ENCODE measurements around the gene AP3D1. TPM values are rescaled to one million over a fixed set of nuclear protein-coding genes. Genes with fewer than 3 reads are reported as not detected.
A peak's percentile ranks its signal among the peaks of the same experiment; 100 is the strongest.

The AP3D1 gene
- total and polyA plus RNA-seq, 4 donors, result 21.7 to 79.8 (median 59.6) TPM

DNA sequence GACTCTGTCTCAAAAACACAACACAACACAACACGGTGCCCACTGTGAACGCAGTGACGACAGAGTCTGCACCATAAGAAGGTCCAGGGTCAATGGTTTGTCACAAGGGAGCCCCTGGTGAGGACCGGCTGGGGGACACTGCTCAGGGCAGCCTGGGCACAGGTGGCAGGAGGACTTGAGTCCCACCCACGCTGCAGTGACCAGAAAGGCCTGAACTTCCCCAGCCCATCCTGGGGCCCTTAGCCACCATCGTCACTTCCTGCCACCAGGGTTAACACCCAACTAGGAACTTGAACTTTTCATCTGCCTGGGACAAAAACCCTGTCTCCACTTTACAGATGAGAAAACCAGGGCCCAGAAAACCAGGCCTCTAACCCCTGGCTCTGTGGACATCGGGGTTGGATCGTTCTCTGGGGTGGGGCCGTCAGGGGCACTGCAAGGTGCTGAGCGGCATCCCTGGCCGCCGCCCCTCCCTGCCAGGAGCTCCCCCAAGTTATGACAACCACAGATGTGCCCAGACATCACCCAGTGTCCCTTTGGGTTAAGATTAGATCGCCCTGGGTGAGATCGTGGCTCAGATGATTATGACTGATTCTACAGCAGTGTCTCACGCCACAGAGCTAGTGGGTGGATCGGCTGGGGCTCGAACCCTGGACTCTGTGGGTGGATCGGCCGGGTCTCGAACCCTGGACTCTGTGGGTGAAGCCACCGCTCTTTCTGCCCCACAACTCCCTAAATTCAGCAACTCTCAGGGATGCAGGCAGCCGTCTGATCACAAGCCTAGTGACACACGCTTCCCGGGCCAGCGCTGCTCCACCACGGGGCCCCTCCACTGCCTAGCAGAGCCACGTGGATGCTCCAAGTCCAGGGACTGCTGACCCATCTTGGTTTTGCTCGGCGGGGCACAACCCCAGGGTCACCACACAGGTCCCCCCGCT is 69.2 kb downstream of the AP3D1 start:
- no peak for TF ChIP-seq FOXA2 (IDR thresholded peaks at IDR 0.05)
- TF ChIP-seq TAF1 (conservative IDR thresholded peaks at IDR 0.05), result no peak
- no peak for TF ChIP-seq NR2F2 (IDR thresholded peaks at IDR 0.05)
- no peak for TF ChIP-seq SP1 (IDR thresholded peaks at IDR 0.05)
- TF ChIP-seq EGR1 (IDR thresholded peaks at IDR 0.05; ENCODE audit: low read depth in 2 of 2), result no peak
- TF ChIP-seq, protein P1, sequence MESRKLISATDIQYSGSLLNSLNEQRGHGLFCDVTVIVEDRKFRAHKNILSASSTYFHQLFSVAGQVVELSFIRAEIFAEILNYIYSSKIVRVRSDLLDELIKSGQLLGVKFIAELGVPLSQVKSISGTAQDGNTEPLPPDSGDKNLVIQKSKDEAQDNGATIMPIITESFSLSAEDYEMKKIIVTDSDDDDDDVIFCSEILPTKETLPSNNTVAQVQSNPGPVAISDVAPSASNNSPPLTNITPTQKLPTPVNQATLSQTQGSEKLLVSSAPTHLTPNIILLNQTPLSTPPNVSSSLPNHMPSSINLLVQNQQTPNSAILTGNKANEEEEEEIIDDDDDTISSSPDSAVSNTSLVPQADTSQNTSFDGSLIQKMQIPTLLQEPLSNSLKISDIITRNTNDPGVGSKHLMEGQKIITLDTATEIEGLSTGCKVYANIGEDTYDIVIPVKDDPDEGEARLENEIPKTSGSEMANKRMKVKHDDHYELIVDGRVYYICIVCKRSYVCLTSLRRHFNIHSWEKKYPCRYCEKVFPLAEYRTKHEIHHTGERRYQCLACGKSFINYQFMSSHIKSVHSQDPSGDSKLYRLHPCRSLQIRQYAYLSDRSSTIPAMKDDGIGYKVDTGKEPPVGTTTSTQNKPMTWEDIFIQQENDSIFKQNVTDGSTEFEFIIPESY (IDR thresholded peaks at IDR 0.05), result no peak
- no peak for TF ChIP-seq YY1 (IDR thresholded peaks at IDR 0.05)
- TF ChIP-seq, protein P2, sequence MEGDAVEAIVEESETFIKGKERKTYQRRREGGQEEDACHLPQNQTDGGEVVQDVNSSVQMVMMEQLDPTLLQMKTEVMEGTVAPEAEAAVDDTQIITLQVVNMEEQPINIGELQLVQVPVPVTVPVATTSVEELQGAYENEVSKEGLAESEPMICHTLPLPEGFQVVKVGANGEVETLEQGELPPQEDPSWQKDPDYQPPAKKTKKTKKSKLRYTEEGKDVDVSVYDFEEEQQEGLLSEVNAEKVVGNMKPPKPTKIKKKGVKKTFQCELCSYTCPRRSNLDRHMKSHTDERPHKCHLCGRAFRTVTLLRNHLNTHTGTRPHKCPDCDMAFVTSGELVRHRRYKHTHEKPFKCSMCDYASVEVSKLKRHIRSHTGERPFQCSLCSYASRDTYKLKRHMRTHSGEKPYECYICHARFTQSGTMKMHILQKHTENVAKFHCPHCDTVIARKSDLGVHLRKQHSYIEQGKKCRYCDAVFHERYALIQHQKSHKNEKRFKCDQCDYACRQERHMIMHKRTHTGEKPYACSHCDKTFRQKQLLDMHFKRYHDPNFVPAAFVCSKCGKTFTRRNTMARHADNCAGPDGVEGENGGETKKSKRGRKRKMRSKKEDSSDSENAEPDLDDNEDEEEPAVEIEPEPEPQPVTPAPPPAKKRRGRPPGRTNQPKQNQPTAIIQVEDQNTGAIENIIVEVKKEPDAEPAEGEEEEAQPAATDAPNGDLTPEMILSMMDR (IDR thresholded peaks at IDR 0.05; ENCODE audit: low read depth, low read length, missing input control), result no peak
- no peak for TF ChIP-seq FOXA1 (IDR thresholded peaks at IDR 0.05)
- TF ChIP-seq HNF4G (IDR thresholded peaks at IDR 0.05), result no peak
- TF ChIP-seq JUND (IDR thresholded peaks at IDR 0.05), result no peak
- TF ChIP-seq HNF4A (conservative IDR thresholded peaks at IDR 0.05), result no peak
- no peak for TF ChIP-seq RAD21 (IDR thresholded peaks at IDR 0.05)
- TF ChIP-seq, protein P3, sequence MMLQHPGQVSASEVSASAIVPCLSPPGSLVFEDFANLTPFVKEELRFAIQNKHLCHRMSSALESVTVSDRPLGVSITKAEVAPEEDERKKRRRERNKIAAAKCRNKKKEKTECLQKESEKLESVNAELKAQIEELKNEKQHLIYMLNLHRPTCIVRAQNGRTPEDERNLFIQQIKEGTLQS (IDR thresholded peaks at IDR 0.05), result no peak
- TF ChIP-seq, protein P4, sequence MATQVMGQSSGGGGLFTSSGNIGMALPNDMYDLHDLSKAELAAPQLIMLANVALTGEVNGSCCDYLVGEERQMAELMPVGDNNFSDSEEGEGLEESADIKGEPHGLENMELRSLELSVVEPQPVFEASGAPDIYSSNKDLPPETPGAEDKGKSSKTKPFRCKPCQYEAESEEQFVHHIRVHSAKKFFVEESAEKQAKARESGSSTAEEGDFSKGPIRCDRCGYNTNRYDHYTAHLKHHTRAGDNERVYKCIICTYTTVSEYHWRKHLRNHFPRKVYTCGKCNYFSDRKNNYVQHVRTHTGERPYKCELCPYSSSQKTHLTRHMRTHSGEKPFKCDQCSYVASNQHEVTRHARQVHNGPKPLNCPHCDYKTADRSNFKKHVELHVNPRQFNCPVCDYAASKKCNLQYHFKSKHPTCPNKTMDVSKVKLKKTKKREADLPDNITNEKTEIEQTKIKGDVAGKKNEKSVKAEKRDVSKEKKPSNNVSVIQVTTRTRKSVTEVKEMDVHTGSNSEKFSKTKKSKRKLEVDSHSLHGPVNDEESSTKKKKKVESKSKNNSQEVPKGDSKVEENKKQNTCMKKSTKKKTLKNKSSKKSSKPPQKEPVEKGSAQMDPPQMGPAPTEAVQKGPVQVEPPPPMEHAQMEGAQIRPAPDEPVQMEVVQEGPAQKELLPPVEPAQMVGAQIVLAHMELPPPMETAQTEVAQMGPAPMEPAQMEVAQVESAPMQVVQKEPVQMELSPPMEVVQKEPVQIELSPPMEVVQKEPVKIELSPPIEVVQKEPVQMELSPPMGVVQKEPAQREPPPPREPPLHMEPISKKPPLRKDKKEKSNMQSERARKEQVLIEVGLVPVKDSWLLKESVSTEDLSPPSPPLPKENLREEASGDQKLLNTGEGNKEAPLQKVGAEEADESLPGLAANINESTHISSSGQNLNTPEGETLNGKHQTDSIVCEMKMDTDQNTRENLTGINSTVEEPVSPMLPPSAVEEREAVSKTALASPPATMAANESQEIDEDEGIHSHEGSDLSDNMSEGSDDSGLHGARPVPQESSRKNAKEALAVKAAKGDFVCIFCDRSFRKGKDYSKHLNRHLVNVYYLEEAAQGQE (IDR thresholded peaks at IDR 0.05), result no peak
- TF ChIP-seq, protein P5, sequence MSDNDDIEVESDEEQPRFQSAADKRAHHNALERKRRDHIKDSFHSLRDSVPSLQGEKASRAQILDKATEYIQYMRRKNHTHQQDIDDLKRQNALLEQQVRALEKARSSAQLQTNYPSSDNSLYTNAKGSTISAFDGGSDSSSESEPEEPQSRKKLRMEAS (IDR thresholded peaks at IDR 0.05), result no peak
- no peak for TF ChIP-seq RXRA (IDR thresholded peaks at IDR 0.05)
- TF ChIP-seq GABPA (IDR thresholded peaks at IDR 0.05 in 1 of 2, conservative IDR thresholded peaks at IDR 0.05 in 1 of 2), result no peak
- DNase-seq (ENCODE audit: low spot score), result no peak
- Histone ChIP-seq H3K36me3 (ENCODE audit: control insufficient read depth in 4 of 4, insufficient read depth in 3 of 4, low read depth in 1 of 4, low read length in 3 of 4) (peaks cover 5 to 28% (median 12%) of the 10 kb centered on the region in 4 donors), H3K9ac (ENCODE audit: low read depth in 1 of 2, low read length in 2 of 2) (peak overlapping the region in 1 of 2 donors; percentile 5), H3K9me3 (ENCODE audit: control insufficient read depth in 4 of 4, low read length in 3 of 4) (no peaks in the 10 kb centered on the region), H3K4me3 (ENCODE audit: low read depth in 1 of 3, low read length in 3 of 3) (no peak overlapping the region), H3K4me1 (ENCODE audit: control insufficient read depth in 4 of 4, insufficient read depth in 4 of 4, low read length in 3 of 4) (peaks cover 0 to 2% (median under 1%) of the 10 kb centered on the region in 4 donors), H3K27ac (ENCODE audit: low read depth in 1 of 2, low read length in 2 of 2) (peak overlapping the region; percentile 36 to 59), H3K27me3 (ENCODE audit: control insufficient read depth in 4 of 4, insufficient read depth in 4 of 4, low read length in 3 of 4) (no peaks in the 10 kb centered on the region)
- WGBS, result 86% methylated on average over 30 of the region's 30 CpGs
